ENCODE measurements around the gene PHF12.

DNA sequence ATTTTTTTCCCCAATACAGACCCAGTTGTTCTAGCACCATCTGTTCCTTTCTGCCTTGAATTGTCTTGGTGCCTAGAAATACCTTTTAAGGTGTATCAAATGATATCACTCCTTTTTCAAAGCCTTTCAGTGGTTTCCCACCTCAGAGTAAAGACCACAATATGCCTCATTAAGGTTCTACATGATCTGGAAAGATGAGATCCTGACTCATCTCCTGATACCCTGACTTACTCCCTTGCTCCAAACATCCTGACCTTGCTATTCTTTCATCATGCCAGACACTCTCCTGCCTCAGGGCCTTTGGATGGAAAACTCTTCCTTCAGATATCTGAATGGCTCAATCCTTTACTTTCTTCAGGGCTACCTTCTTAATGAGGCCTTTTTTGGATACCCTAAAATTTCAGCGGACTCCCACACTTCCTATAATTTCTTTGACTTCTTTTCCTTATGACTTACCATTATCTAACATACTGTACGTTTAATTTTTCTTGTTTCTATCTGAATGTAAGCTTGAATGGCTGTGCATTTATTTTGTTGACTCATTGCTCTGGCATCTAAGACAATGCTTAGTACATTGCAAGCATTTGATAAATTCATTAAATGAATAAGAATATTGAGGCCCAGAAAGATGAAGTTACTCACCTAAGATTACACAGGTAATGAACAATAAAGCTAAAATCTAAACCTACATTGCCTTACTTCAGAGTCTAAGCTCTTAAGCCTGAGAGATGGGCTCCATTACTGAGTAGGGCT lies 73.0 kb downstream of the PHF12 start:
- TF ChIP-seq CTCF (conservative IDR thresholded peaks at IDR 0.05 in 1 of 2, IDR thresholded peaks at IDR 0.05 in 1 of 2; ENCODE audit: low read depth in 1 of 2, low read length in 2 of 2) (no peak), EZH2 (IDR thresholded peaks at IDR 0.05; ENCODE audit: low read length, missing control alignments) (no peak)
